Forelimb muscle (tissue), 1 donor: Measurements from ENCODE around the gene CPPED1. TPM values are rescaled to one million over a fixed set of nuclear protein-coding genes. Genes with fewer than 3 reads are reported as not detected.
"Not testable (repeated sequence)": the region's sequence is repeated elsewhere in the genome, so short reads cannot be mapped to it uniquely, and the experiment has no call there.

Experiments used
- DNase-seq: peaks from one replicate; pipeline ENCODE4 v3.0.0-alpha.2; 2013; ENCODE audit warnings: low read depth
- polyA plus RNA-seq: library from polyadenylated mRNA; unstranded; fragments of 120-200 nt; gene quantifications from one replicate; pipeline ENCODE4 v1.2.1, GENCODE V29; 2013; ENCODE audit not compliant: insufficient read length

Gene CPPED1, protein sequence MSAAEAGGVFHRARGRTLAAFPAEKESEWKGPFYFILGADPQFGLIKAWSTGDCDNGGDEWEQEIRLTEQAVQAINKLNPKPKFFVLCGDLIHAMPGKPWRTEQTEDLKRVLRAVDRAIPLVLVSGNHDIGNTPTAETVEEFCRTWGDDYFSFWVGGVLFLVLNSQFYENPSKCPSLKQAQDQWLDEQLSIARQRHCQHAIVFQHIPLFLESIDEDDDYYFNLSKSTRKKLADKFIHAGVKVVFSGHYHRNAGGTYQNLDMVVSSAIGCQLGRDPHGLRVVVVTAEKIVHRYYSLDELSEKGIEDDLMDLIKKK
- polyA plus RNA-seq: 7.0 TPM

DNA sequence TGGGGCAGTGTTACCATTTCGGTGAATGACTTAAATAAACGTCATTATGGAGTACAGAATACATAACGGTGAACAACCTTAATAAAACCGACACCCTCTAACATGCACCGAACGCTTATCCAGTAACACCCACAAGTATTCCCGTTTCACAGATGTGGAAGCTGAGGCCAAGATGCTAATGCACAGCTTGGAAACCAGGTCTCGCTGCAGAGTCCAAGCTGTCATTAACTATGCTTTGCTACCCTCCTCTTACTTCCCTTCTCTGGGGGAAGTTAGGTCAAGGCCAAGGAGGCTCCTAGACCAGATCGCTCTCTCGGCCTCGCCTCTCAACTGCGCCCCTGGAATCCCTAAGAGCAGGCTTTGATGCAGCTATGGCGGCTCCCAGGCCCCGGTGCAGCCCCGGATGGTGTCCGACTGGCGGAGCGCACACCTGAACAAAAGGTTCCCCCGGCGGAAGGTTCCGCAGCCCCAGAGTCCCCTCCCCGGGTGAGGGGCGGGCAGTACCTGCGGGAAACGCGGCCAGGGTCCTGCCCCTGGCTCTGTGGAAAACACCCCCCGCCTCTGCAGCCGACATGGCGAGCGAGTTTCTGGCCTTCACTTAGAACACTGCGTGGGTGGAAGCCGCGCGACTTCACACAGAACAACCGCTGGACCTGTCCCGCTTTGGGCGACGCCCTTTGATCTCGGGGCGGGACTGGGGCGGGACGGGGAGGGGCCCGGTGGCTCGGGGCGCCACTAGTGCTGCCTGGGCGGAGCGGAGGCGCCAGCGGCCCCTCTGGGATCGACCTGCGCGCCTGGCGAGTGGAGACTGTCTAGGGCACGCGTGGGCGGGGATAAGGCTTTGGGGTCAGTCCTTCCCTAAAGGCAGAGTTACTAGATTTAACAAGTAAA, at the start of gene CPPED1:
Gene CPPED1, minus strand, starts transcription at position 685 of the 891 bp plus-strand sequence. Its CDS starts 111 bp downstream, at position 574.
- DNase-seq: peak; percentile 26

DNA sequence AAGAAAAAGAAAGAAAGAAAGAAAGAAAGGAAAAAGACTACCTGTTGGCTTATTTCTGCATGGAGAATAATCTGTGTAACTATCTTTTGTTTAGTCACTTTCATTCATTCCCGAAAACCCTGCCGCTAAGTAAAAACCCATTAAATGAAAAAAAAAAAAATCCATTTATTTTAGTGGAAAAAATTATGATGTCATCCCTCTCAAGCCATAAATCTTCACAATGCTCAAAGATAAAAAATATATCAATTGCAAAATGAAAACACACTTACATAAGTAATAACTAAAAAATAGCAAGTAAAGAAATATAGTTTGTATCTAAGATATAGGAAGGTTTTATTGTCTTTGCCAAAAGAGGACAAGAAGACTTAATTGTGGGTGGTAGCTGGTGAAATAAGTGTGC, 46.5 kb upstream of the CPPED1 start:
- DNase-seq: no peak

DNA sequence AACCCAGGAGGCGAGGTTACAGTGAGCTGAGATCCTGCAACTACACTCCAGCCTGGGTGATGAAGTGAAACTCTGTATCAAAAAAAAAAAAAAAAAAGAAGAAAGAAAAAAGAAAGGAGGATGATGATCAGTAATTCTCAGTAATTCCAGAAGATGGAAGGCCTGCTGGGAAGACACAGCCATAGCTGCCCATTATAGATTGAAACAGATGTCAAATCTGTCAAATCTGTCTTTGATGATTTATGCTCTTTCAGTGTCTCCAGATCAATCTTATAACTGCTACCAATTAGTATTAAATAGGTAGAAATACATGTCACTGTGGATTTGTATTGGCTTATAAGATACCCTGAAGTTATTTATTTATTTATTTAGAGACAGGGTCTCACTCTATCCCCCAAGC, 42.9 kb upstream of the CPPED1 start:
- DNase-seq: no peak

DNA sequence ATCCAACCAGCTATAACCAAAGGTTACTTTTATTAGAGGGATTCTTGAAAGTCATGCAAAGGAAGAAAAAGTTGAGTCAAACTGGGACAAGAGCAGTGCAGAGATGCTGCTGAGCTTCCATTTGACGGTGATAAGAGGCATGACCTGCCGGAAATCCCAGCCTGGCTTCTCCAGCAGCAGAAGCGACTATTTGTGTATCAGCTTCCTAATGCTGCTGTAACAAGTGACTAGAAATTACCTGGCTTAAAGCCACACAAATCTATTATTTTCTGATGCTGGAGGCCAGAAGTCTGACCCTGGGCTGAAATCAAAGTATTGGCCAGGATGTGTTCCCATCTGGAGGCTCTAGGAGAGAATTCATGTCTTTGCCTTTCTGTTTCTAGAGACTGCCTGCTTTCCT, 41.6 kb upstream of the CPPED1 start:
- DNase-seq: no peak

DNA sequence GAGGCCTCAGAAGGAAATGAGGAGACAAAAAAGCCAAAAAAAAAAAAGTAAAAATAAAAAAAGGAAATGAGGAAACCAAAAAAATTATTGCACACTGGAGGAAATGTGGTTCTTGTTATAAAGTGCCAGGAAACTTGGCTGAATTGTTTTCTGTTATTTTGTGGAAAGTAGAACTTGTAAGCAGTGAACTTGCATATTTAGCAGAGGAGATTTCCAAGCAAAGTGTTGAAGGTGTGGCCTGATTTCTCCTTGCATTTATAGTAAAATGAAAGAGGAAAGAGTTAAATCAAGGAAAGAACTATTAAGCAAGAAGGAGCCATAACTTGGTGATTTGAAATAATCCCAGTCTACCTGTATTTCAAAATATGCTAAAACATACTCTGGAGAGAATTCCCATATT, 34.1 kb upstream of the CPPED1 start:
- no peak for DNase-seq

DNA sequence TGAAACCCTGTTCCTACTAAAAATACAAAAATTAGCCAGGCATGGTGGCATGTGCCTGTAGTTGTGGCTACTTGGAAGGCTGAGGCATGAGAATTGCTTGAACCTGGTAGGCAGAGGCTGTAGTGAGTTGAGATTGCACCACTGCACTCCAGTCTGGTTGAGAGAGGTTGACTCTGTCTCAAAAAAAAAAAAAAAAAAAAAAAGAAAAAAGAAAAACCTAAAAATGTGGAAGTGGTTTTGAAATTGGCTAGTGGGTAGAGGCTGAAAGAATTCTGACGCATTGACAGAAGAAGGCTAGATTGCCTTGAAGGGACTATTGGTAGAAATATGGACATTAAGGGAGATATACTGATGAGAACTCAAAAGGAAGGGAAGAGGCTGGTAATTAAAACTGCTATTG, 33.6 kb upstream of the CPPED1 start:
- no peak for DNase-seq

DNA sequence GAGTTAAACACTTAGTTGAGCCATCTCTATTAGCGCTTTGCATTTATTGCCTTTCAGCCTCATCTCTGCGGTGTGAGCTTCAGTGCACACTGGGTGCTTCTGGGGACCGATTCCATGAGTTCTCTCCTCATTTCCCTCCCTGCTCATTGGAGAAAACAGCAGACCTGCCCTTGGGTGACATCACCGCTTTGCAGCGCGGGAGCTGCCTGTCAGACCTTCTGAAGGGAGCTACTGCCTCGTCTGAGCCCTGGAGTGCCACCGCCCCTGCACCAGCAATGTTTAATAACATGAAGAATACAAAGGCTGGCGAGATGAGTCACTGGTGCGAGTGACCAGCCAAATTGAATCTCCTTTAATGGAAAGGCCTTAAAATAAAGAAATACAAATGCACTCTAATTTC, 30.2 kb upstream of the CPPED1 start:
- no peak for DNase-seq

DNA sequence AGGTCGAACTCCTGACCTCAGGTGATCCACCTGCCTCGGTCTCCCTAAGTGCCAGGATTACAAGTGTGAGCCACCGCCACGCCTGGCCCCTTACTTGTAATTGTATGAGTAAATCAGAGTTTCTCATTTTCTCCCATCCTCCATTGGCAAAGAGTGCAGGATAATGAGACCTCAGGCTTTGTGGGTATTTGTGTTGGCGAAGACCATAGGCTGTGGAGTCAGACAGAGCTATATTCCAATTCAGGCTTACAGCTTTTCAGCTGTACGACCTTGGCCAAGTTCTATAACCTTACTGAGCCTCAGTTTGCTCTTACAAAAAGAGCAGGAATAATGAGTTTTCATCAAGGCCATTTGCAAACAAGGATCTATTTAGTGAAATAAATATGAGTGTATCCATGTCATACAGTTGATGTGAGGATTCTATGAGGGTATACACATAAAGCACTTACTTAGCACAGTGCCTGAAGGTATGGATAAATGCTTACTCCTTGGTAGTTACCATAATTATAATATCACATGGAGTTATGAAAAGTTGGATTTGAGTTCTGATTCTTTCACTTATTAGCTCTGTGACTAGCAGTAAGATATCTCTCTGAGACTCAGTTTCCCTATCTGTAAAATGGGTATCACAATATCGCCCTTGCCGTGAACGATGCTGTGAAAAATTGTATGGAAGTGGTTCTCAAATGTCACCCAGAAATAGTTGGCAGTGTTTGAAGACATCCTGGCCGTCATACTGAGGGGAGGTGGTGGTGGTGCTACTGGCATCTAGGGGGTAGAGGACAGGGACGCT, 25.6 kb upstream of the CPPED1 start:
- no peak for DNase-seq

DNA sequence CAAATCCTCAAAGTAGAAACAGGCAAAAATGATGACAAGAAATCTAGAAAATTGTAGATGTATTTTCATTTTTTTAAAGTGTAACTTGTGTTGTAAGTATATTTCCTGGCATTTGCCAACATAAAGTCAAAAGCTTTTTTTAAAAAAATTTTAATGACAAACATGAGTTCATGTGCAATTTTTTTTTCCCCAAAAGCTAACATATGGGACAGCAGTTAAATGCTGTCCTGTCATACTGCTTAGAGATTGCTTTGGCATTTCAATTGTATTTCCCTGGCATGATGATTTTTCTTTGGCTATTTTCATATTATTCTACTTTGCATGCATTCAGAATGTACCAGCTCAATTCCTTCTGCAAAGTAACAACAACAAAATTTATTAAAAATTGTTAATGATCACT, 24.5 kb upstream of the CPPED1 start:
- DNase-seq: no peak

DNA sequence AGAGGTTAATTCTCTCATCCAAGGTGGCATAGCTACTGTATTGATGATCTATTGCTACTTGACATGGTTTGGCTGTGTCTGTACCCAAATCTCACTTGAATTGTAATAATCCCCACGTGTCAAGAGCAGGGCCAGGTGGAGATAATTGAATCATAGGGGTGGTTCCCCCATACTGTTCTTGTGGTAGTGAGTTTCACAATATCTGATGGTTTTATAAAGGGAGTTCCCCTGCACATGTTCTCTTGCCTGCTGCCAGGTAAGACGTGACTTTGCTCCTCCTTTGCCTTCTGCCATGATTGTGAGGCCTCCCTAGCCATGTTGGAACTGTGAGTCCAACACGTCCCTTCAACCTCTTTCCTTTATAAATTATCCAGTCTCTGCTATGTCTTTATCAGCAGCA, 22.9 kb upstream of the CPPED1 start:
- no peak for DNase-seq

DNA sequence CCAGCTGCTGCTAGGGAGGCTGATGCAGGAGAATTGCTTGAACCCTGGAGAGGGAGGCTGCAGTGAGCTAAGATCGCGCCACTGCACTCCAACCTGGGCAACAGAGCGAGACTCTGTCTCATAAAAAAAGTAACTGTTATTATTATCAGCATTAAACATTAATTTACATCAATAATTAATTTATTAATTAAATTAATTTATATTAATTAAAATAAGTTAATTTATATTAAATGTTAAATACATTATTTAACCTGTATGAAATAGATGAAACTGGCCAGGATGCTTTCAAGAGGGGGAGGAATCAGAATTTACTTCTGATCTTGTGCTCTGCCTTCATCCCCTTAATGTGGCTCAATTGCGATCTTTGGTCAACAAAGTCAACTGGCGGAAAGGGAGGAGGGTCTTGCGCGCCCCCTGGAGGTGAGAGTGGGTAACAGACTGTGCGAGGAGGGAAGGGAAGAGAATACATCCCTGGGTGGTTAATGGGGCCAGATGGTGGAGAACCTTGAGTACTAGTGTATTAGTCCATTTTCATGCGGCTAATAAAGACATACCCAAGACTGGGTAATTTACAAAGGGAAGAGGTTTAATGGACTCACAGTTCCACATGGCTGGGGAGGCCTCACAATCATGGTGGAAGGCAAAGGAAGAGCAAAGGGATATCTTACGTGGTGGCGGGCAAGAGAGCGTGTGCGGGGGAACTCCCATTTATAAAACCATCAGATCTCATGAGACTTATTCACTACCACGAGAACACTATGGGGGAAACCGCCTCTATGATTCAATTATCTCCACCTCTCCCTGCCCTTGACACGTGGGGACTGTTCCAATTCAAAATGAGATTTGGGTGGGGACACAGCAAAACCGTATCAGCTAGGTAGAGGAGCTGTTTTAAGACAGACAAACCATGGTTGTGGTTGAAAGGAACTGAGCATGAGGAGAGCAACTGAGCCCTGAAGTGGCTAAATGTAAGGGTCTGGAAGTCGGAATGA, 15.7 kb upstream of the CPPED1 start:
- DNase-seq: no peak

DNA sequence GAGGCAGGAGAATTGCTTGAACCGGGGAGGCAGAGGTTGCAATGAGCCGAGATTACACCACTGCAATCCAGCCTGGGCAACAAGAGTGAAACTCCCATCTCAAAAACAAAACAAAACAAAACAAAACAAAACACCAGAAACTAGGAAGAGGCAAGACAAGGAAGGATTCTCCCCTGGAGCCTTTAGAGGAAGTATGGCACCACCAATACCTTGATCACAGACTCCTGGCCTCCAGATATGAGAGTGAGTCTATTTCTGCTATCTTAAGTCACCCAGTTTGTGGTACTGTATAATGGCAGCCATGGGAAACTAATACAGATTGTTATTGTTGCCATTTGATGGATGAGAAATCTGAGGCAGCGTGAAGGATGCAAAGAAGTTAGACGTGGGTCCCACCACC, 14.6 kb upstream of the CPPED1 start:
- no peak for DNase-seq

DNA sequence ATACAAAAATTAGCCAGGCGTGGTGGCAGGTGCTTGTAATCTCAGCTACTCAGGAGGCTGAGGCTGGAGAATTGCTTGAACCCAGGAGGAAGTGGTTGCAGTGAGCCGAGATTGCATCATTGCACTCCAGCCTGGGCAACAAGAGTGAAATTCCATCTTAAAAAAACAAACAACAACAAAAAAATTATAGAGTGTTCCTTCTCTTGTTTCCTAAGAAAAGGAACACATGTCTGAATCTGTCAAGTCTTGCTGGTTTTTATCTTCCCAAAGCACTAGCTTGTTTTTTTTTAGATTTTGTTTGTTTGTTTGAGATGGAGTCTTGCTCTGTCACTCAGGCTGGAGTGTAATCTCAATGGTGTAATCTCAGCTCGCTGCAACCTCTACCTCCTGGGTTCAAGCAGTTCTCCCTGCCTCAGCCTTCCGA, 13.1 kb upstream of the CPPED1 start:
- DNase-seq: not testable (repeated sequence)

DNA sequence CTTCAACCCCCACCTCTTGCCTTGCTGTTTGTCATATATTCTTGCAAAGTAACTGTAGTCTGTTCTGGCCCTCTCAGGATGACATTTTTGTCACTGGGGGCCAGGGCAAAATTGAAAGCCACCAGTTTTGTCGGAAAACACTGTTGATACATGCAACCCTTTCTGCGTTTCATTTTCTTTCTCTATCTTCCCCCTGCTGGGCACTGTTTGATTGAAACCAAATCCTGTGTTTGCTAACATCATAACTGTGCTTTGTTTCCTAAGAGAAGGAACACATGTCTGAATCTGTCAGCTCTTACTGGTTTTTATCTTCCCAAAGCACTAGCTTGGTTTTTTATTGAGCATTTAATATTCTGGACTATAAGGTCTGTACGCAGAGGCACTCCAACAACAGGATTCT, 11.7 kb upstream of the CPPED1 start:
- DNase-seq: no peak

DNA sequence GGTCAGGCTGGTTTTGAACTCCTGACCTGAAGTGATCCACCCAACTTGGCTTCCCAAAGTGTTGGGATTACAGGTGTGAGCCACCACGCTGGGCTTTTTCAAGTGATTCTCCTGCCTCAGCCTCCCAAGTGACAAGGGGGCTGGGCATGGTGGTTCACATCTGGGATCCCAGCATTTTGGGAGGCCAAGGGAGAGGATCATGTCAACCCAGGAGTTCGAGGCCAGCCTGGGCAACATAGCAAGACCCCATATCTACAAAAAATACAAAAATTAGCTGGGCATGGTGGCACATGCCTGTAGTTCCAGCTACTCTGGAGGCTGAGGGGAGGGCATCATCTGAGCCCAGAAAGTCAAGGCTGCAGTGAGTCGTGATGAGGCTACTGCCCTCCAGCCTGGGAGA, 10.0 kb upstream of the CPPED1 start:
- DNase-seq: not testable (repeated sequence)

DNA sequence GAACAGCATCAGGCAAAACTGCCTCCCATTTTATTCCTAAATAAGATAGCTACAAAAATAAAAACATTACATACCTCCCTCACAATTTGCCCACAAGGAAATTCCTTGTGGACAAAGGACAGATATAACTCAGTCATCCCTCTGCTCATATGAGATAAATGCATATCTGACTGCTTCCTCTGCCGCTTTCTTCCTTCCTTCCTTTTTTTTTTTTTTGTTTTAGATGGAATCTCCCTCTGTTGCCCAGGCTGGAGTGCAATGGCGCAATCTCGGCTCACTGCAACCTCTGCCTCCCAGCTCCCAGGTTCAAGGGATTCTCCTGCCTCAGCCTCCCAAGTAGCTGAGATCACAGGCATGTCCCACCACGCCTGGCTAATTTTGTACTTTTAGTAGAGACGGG, 9.6 kb upstream of the CPPED1 start:
- DNase-seq: not testable (repeated sequence)

DNA sequence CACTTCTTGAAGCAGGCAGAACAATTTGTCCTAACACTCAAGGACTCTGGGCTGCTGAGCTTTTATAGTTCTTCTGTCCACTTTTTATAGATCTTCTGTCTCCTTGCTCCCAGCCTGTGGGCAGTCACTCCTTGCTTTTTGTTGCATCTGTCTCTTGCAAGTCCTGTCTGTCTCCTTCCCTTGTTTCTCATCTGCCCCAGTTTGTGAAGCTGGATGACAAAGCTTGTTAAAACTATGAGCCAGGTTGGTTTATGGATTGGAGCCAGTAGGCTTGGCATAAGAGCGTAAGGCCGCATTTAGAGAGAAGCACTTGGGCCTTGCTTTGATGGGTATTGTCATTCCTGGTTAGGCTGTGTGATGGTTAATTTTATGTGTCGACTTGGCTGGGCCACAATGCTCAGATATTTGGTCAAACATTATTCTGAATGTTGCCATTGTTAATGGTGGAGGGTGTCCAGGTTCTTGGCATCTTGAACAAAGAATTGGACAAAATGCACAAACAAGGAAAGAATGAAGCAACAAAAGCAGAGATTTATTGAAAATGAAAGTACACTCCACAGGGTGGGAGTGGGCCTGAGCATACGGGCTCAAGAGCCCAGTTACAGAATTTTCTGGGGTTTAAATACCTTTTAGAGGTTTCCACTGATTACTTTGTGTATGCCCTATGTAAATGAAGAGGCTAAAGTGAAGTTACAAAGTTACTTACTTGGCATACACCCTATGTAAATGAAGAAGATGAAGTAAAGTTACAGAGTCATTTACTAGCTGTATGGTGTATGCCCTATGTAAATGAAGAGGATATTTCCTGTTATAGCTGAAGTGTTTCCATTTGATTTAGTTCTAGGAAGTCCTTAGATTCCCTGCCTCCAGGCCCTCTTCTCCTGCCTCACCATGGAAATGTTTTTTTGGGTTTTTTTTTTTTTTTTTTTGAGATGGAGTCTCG, 8.0 kb upstream of the CPPED1 start:
- DNase-seq: no peak

DNA sequence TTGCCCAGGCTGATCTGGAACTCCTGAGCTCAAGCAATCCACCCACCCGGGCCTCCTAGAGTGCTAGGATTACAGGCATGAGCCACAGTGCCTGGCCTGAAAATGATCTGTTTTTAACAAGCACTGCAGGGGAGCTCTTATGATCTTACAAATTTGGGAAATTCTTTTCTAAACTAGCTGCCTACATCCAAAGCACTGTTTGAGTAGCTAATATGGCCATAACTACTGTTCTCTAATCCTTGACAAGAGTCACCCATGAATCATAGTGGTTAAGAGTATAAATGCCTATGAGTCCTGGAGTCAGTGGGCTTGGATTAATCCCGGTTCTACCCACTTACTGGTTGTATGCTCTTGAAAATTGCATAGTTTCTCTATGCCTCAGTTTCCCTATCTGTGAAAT, 1.4 kb upstream of the CPPED1 start:
- no peak for DNase-seq

DNA sequence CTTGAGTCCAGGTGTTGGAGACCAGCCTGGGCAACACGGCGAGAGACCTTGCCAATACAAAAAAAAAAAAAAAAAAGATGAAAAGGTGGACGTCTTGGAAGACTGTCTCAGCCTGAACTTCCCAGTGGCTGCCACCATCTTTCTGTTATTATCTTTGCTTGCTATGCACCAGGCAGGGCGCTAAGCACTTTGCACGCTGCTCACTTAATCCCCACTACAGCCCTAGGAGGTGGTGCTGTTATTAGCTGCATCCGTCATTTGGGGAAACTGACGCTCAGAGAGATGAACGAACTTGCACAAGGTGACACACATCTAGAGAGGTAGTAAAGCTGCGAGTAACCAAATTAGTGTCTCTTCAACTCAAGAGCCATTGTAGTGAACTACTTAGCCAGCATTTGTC, 708 bp upstream of the CPPED1 start:
- no peak for DNase-seq

DNA sequence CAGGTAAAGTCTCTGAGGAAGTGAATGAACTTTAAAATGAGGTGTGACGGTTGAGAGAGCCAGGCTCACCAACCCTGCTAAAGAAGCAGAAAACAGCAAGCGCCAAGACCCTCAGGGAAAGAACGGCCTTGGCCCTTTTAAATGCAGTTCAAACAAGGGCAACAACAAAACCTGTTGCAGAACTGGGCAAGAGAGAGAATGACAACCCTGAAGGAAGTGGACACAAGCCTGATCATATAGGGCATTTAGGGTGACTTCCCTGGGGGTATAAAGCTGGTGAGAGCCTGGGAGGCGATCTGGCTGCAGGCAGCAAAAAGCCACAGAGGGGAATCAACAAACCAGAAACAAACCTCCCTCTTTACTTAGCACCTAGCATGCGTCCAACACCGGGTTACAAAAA, 1.0 kb downstream of the CPPED1 start:
- DNase-seq: no peak
